ENCODE measurements around the gene LMAN2L.

The LMAN2L gene

GRCh38 chr2:96687266-96687665, 52.6 kb downstream of the LMAN2L start:
- Histone ChIP-seq H3K27me3 (ENCODE audit: control insufficient read depth, insufficient read depth, low read length) (no peaks in the 10 kb centered on the region), H3K4me3 (ENCODE audit: low read length) (no peak overlapping the region), H3K36me3 (ENCODE audit: control insufficient read depth, insufficient read depth, low read length) (no peaks in the 10 kb centered on the region), H3K4me1 (ENCODE audit: control insufficient read depth, insufficient read depth, low read length) (no peaks in the 10 kb centered on the region; the same call in 1 of the 2 replicates), H3K9me3 (ENCODE audit: control insufficient read depth, insufficient read depth, low read length) (no peaks in the 10 kb centered on the region), H3K27ac (ENCODE audit: low read length) (no peak overlapping the region)
- no CpG with 5 or more reads among the region's 3 CpGs for whole genome bisulfite sequencing (ENCODE audit: insufficient coverage, insufficient read length)
- no peak for DNase-seq (ENCODE audit: low read depth, low spot score)

DNA sequence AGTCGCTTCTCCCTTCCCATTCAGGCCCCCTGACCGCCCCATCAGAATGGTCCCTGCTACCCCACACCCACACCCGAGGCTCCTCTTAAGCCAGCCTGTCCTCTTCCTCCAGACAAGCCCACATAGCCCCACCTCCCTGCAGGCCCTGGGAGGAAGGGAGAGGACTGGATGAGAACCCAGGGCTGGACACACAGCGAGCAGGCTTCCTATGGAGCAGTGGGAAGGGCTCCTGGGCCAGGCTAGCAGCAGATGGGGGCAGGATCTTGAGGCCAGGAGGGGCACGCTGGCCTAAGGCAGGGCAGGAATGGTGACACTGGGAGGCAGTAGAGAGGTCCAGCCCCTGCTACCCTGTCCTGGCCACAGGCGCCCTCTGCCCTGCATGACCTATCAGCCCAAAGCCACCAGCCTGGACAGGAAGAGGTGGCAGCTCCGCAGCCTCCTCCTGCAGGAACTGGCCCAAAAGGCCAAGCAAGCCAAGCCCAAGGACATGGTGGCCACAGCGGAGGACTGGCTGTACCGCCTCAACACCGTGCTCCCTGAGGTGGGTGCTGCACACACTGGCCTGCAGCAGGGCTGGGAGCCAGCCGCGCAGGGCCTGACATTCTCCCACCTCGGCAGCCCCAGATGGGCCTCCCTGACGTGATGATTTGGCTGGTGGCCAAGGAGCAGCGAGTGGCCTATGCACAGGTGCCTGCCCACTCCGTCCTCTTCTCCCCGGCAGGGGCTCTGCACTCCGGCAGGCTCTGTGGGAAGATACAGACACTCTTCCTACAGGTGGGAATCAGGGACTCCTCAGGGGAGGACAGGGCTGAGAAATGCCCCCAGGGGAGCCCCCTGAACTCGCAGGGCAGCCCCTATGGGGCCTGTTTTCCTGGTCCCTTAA, 54.0 kb downstream of the LMAN2L start:
- Histone ChIP-seq H3K27ac (ENCODE audit: low read length) (no peak overlapping the region), H3K4me3 (ENCODE audit: low read length) (no peak overlapping the region), H3K27me3 (ENCODE audit: control insufficient read depth, insufficient read depth, low read length) (no peaks in the 10 kb centered on the region), H3K4me1 (ENCODE audit: control insufficient read depth, insufficient read depth, low read length) (no peaks in the 10 kb centered on the region; the same call in 1 of the 2 replicates), H3K36me3 (ENCODE audit: control insufficient read depth, insufficient read depth, low read length) (no peaks in the 10 kb centered on the region), H3K9me3 (ENCODE audit: control insufficient read depth, insufficient read depth, low read length) (no peaks in the 10 kb centered on the region)
- DNase-seq (ENCODE audit: low read depth, low spot score) = no peak
- no CpG with 5 or more reads among the region's 19 CpGs for WGBS (ENCODE audit: insufficient coverage, insufficient read length)

DNA sequence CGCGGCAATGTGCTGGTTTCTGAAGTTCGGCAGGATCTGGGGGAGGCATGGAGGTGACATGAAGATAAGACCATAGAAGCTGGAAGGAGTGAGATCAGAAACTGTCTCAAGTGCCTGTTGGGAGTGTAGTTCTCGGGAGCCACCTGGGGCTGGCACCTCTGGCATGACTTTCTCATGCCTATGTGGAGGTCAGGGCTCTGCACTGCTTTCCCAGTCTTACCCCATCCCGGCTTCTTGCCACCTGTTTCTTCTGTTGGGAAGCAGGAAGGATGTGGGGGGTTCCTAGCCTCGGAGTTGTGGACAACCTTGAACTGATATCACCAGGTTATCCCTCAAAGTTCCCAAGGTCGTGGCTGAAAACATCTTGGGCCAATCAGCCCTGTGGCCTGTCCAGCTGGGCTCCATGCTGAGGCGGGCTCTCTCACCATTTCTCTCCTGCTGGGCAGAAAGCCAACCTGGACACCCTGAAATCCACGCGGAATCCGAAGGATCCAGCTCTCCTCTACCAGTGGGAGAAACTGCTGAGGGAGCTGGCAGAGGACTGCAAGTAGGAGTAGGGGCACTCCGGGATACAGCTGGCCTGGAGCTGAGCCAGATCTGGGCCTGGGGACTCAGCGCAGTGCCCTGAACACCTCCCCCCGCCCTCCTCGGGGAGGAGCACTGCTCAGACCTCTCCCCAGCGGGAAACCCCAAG, 54.8 kb downstream of the LMAN2L start:
- Histone ChIP-seq H3K9me3 (ENCODE audit: control insufficient read depth, insufficient read depth, low read length) (no peaks in the 10 kb centered on the region), H3K4me3 (ENCODE audit: low read length) (no peak overlapping the region), H3K27me3 (ENCODE audit: control insufficient read depth, insufficient read depth, low read length) (no peaks in the 10 kb centered on the region), H3K27ac (ENCODE audit: low read length) (no peak overlapping the region), H3K4me1 (ENCODE audit: control insufficient read depth, insufficient read depth, low read length) (no peaks in the 10 kb centered on the region; the same call in 1 of the 2 replicates), H3K36me3 (ENCODE audit: control insufficient read depth, insufficient read depth, low read length) (no peaks in the 10 kb centered on the region)
- no peak for DNase-seq (ENCODE audit: low read depth, low spot score)
- no CpG with 5 or more reads among the region's 16 CpGs for WGBS (ENCODE audit: insufficient coverage, insufficient read length)

DNA sequence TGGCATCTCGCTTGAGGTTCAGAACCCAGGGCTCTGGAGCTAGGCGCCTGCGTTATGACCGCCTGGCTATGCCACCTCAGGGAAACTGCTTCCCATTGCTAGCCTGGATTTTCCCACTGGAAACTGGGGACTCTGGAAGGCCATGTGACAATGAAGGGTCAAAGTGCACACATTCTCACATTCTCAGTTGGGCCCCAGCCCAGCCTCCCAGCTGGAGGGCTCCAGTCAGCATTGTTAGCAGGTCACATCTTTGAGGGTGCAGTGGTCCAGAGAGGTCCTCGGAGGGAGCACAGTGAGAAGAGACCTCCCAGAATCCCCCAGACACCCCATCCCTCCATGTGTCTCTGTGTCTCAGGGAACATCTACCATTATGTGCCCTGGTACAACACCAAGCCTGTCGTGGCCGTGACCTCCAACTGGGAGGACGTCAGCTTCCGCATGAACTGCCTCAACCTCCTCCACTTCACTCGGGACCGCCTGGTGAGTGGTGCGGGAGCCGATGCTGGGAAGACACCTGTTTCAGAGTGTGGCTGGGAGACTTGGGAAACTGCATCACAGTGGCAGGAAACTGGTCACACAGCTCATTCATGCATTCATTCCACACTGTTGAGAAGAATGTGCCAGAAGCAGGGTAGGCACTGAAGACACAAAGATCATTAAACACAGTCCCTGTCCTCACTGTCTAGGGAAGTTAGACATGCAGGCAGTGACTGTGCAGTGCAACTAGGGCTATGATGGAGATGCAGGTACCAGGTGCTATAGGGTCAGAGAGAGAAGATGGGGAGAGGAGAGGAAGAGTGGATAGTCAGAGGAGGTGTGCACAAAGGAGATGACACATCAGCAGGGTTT, 55.7 kb downstream of the LMAN2L start:
- Histone ChIP-seq H3K4me1 (ENCODE audit: control insufficient read depth, insufficient read depth, low read length) (no peaks in the 10 kb centered on the region; the same call in 1 of the 2 replicates), H3K9me3 (ENCODE audit: control insufficient read depth, insufficient read depth, low read length) (no peaks in the 10 kb centered on the region), H3K36me3 (ENCODE audit: control insufficient read depth, insufficient read depth, low read length) (no peaks in the 10 kb centered on the region), H3K27ac (ENCODE audit: low read length) (no peak overlapping the region), H3K27me3 (ENCODE audit: control insufficient read depth, insufficient read depth, low read length) (no peaks in the 10 kb centered on the region), H3K4me3 (ENCODE audit: low read length) (no peak overlapping the region)
- DNase-seq (ENCODE audit: low read depth, low spot score) = no peak
- WGBS (ENCODE audit: insufficient coverage, insufficient read length) = no CpG with 5 or more reads among the region's 13 CpGs

- DNase-seq (ENCODE audit: low read depth, low spot score) = no peak
- WGBS (ENCODE audit: insufficient coverage, insufficient read length) = no CpG with 5 or more reads among the region's 5 CpGs
These were observed 56.6 kb downstream of the LMAN2L start for GRCh38 chr2:96683307-96683706.

GRCh38 chr2:96681540-96681939, 58.3 kb downstream of the LMAN2L start:
- Histone ChIP-seq H3K36me3 (ENCODE audit: control insufficient read depth, insufficient read depth, low read length) (no peaks in the 10 kb centered on the region), H3K4me1 (ENCODE audit: control insufficient read depth, insufficient read depth, low read length) (no peaks in the 10 kb centered on the region; the same call in 1 of the 2 replicates), H3K9me3 (ENCODE audit: control insufficient read depth, insufficient read depth, low read length) (no peaks in the 10 kb centered on the region), H3K27me3 (ENCODE audit: control insufficient read depth, insufficient read depth, low read length) (no peaks in the 10 kb centered on the region), H3K27ac (ENCODE audit: low read length) (no peak overlapping the region), H3K4me3 (ENCODE audit: low read length) (no peak overlapping the region)
- DNase-seq (ENCODE audit: low read depth, low spot score) = no peak
- 100% methylated on average over 1 of the region's 4 CpGs for WGBS (ENCODE audit: insufficient coverage, insufficient read length)

More at GRCh38 chr2:96683307-96683706, 56.6 kb downstream of the LMAN2L start:
- Histone ChIP-seq H3K36me3 (ENCODE audit: control insufficient read depth, insufficient read depth, low read length) (no peaks in the 10 kb centered on the region), H3K27ac (ENCODE audit: low read length) (no peak overlapping the region), H3K4me1 (ENCODE audit: control insufficient read depth, insufficient read depth, low read length) (no peaks in the 10 kb centered on the region; the same call in 1 of the 2 replicates), H3K9me3 (ENCODE audit: control insufficient read depth, insufficient read depth, low read length) (no peaks in the 10 kb centered on the region), H3K27me3 (ENCODE audit: control insufficient read depth, insufficient read depth, low read length) (no peaks in the 10 kb centered on the region), H3K4me3 (ENCODE audit: low read length) (no peak overlapping the region)

GRCh38 chr2:96680561-96681141, 59.2 kb downstream of the LMAN2L start:
- WGBS (ENCODE audit: insufficient coverage, insufficient read length) = no CpG with 5 or more reads among the region's 5 CpGs
- Histone ChIP-seq H3K9me3 (ENCODE audit: control insufficient read depth, insufficient read depth, low read length) (no peaks in the 10 kb centered on the region), H3K4me3 (ENCODE audit: low read length) (no peak overlapping the region), H3K36me3 (ENCODE audit: control insufficient read depth, insufficient read depth, low read length) (no peaks in the 10 kb centered on the region), H3K27ac (ENCODE audit: low read length) (no peak overlapping the region), H3K4me1 (ENCODE audit: control insufficient read depth, insufficient read depth, low read length) (no peaks in the 10 kb centered on the region), H3K27me3 (ENCODE audit: control insufficient read depth, insufficient read depth, low read length) (no peaks in the 10 kb centered on the region)
- no peak for DNase-seq (ENCODE audit: low read depth, low spot score)

- WGBS (ENCODE audit: insufficient coverage, insufficient read length) = no CpG with 5 or more reads among the region's 9 CpGs
- H3K27ac ChIP-seq (ENCODE audit: low read length) = no peak overlapping the region
- H3K36me3 ChIP-seq (ENCODE audit: control insufficient read depth, insufficient read depth, low read length) = no peaks in the 10 kb centered on the region
- DNase-seq (ENCODE audit: low read depth, low spot score) = no peak
- no peak overlapping the region for H3K4me3 ChIP-seq (ENCODE audit: low read length)
- no peaks in the 10 kb centered on the region for H3K27me3 ChIP-seq (ENCODE audit: control insufficient read depth, insufficient read depth, low read length)
- H3K4me1 ChIP-seq (ENCODE audit: control insufficient read depth, insufficient read depth, low read length) = no peaks in the 10 kb centered on the region
- no peaks in the 10 kb centered on the region for H3K9me3 ChIP-seq (ENCODE audit: control insufficient read depth, insufficient read depth, low read length)
These were observed 60.0 kb downstream of the LMAN2L start for GRCh38 chr2:96679848-96680247.

DNA sequence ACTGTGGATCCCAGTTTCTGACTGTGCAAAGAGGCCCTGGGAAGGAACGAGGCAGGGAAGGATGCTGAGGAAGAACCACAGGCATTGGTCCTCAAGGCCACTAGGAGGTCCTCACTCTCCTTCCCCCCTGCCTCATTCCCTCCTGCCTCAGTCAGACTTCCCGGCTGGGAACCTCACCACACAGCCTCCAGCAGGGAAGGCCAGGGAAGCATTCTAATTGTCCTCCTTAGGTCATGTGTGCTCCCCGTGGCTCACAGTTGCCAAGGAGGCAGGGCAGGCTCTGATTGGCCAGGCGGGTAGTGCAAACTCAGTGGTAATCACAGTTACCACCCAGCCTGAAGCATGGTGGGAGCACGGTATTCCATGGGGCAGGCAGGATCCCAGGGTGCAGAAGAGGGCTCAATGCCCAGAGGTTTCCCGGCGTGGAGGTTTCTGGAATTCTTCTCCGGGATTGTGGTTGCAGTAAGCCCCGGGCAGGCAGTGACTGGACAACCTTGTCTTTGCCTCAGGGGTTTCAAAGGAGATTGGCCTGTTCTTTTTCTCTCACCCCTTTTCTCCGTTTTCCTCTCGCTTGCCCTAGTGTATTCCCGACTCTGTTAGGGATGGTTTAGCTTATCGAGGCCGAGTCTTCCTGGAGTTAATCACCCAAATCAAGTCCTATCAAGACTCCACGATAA, 70.2 kb downstream of the LMAN2L start:
- DNase-seq (ENCODE audit: low read depth, low spot score) = no peak
- Histone ChIP-seq H3K9me3 (ENCODE audit: control insufficient read depth, insufficient read depth, low read length) (no peaks in the 10 kb centered on the region), H3K4me3 (ENCODE audit: low read length) (no peak overlapping the region), H3K27me3 (ENCODE audit: control insufficient read depth, insufficient read depth, low read length) (no peaks in the 10 kb centered on the region), H3K4me1 (ENCODE audit: control insufficient read depth, insufficient read depth, low read length) (no peaks in the 10 kb centered on the region), H3K27ac (ENCODE audit: low read length) (no peak overlapping the region), H3K36me3 (ENCODE audit: control insufficient read depth, insufficient read depth, low read length) (no peaks in the 10 kb centered on the region)
- WGBS (ENCODE audit: insufficient coverage, insufficient read length) = no CpG with 5 or more reads among the region's 15 CpGs

Measured in iPS DF 6.9 (cell line).